ENCODE data around the gene PPEF1.

DNA sequence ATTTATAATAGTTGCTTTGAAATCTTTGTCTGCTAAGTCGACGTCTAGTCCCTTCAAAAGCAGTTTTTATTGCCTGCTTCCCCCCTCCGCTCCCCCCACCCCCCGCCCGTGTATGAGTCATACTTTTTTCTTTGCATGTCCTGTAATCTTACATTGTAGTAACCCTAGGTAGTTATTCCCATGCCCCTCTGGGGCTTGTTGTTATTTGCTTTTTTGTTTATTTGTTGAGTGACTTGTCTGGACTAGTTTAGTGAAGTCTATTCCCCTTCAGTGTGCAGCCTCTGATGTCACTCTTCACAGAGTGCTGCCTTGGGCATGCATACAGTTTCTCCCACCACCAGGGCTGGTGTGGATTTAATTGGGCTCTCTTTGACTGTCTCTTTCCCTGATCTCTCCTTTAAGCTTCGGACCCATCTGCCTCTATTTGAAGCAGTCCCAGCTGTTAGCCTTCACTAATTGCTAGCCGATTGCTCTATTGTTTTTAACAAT, 86.2 kb downstream of the PPEF1 start:
- TF ChIP-seq, protein P1, sequence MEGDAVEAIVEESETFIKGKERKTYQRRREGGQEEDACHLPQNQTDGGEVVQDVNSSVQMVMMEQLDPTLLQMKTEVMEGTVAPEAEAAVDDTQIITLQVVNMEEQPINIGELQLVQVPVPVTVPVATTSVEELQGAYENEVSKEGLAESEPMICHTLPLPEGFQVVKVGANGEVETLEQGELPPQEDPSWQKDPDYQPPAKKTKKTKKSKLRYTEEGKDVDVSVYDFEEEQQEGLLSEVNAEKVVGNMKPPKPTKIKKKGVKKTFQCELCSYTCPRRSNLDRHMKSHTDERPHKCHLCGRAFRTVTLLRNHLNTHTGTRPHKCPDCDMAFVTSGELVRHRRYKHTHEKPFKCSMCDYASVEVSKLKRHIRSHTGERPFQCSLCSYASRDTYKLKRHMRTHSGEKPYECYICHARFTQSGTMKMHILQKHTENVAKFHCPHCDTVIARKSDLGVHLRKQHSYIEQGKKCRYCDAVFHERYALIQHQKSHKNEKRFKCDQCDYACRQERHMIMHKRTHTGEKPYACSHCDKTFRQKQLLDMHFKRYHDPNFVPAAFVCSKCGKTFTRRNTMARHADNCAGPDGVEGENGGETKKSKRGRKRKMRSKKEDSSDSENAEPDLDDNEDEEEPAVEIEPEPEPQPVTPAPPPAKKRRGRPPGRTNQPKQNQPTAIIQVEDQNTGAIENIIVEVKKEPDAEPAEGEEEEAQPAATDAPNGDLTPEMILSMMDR (conservative IDR thresholded peaks at IDR 0.05; ENCODE audit: low read length), result no peak
- TF ChIP-seq EZH2phosphoT487 (IDR thresholded peaks at IDR 0.05; ENCODE audit: borderline replicate concordance, low read depth, low read length), result no peak
